Measurements from ENCODE around the gene TOMM20. TPM values are rescaled to one million over a fixed set of nuclear protein-coding genes. Genes with fewer than 3 reads are reported as not detected.
"Not testable (repeated sequence)": the region's sequence is repeated elsewhere in the genome, so short reads cannot be mapped to it uniquely, and the experiment has no call there.

Gene TOMM20
- total RNA-seq, 1 donor from 2014 or later, result 143 TPM

DNA sequence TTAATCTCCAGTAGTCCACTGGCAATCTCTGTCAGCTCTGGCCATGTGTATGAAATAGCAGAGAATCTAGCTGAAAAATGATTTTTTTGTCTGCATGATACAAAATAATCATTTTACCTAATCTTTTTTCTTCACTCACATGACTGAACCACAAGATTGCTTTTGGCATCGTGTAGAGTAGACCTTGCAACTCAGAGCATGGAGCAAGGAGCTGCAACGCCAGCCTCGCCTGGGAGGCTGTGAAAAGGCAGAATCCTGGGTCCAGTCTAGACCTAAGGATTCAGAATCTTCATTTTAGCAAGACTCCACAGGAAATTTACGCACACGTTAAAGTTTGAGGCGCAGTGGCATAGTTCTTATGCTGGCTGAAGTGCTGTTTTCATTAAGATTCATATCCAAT is 40.2 kb downstream of the TOMM20 start:
- Mint-ChIP-seq H3K4me1 (ENCODE audit: low read depth, unreplicated experiment) (peaks cover 21% of the 10 kb centered on the region), H3K4me3 (ENCODE audit: unreplicated experiment) (no peak overlapping the region), H3K36me3 (ENCODE audit: low read depth, unreplicated experiment) (no peaks in the 10 kb centered on the region), H3K27me3 (ENCODE audit: low read depth, unreplicated experiment) (no peaks in the 10 kb centered on the region), H3K27ac (ENCODE audit: unreplicated experiment) (no peak overlapping the region), H3K9me3 (ENCODE audit: unreplicated experiment) (no peaks in the 10 kb centered on the region)
- Histone ChIP-seq H3K36me3 (ENCODE audit: insufficient read depth, low read length) (no peaks in the 10 kb centered on the region), H3K27me3 (ENCODE audit: insufficient read depth, low read length) (no peaks in the 10 kb centered on the region), H3K4me2 (ENCODE audit: low read length) (no peak overlapping the region), H3K4me3 (ENCODE audit: insufficient read depth, low read depth, low read length) (no peak overlapping the region), H4K20me1 (ENCODE audit: insufficient read depth, low read length) (no peaks in the 10 kb centered on the region), H3K9me3 (ENCODE audit: insufficient read depth, low read depth, low read length) (no peaks in the 10 kb centered on the region), H3K9ac (ENCODE audit: low read length) (no peak overlapping the region), H3K79me2 (ENCODE audit: insufficient read depth, low read length) (no peaks in the 10 kb centered on the region), H3K4me1 (ENCODE audit: insufficient read depth, low read length) (peaks cover 16% of the 10 kb centered on the region), H3K27ac (ENCODE audit: low read depth, low read length) (no peak overlapping the region), H2AFZ (ENCODE audit: low read depth, low read length) (no peak overlapping the region)
- TF ChIP-seq, protein P1, sequence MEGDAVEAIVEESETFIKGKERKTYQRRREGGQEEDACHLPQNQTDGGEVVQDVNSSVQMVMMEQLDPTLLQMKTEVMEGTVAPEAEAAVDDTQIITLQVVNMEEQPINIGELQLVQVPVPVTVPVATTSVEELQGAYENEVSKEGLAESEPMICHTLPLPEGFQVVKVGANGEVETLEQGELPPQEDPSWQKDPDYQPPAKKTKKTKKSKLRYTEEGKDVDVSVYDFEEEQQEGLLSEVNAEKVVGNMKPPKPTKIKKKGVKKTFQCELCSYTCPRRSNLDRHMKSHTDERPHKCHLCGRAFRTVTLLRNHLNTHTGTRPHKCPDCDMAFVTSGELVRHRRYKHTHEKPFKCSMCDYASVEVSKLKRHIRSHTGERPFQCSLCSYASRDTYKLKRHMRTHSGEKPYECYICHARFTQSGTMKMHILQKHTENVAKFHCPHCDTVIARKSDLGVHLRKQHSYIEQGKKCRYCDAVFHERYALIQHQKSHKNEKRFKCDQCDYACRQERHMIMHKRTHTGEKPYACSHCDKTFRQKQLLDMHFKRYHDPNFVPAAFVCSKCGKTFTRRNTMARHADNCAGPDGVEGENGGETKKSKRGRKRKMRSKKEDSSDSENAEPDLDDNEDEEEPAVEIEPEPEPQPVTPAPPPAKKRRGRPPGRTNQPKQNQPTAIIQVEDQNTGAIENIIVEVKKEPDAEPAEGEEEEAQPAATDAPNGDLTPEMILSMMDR (IDR thresholded peaks at IDR 0.05; ENCODE audit: insufficient read depth, low read depth, low read length), result no peak
- no peak for TF ChIP-seq EZH2 (IDR thresholded peaks at IDR 0.05; ENCODE audit: insufficient read depth, low read length)
- DNase-seq (ENCODE audit: low read depth), result no peak
- FAIRE-seq, result no peak

DNA sequence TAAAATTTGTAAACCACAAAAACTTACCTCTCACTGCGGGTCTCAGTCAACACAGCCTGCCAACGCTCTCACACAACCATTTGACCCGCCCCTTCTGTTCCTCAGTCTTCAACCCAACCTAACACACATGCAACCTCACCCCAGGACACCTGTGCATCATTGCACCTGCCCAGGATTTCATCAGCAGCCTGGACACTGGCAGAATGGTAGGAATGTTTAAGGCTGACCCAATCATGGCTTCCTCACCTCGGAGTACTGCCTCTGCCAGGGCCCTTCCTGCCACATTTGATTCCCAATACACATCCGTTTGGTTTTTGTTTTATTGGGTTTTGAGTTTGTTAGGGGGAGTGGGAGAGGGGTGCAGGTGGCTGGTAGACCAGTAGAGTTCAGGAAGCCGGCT is 40.7 kb downstream of the TOMM20 start:
- H2AFZ ChIP-seq (ENCODE audit: low read depth, low read length), result no peak overlapping the region
- no peaks in the 10 kb centered on the region for H3K27me3 ChIP-seq (ENCODE audit: insufficient read depth, low read length)
- H3K4me2 ChIP-seq (ENCODE audit: low read length), result no peak overlapping the region
- peak overlapping the region; percentile 28 for H3K27ac Mint-ChIP-seq (ENCODE audit: unreplicated experiment)
- H3K9me3 ChIP-seq (ENCODE audit: insufficient read depth, low read depth, low read length), result no peaks in the 10 kb centered on the region
- H3K36me3 Mint-ChIP-seq (ENCODE audit: low read depth, unreplicated experiment), result no peaks in the 10 kb centered on the region
- peaks cover 19% of the 10 kb centered on the region for H3K4me1 ChIP-seq (ENCODE audit: insufficient read depth, low read length)
- H4K20me1 ChIP-seq (ENCODE audit: insufficient read depth, low read length), result no peaks in the 10 kb centered on the region
- no peak overlapping the region for H3K27ac ChIP-seq (ENCODE audit: low read depth, low read length)
- DNase-seq (ENCODE audit: low read depth) (no peak), FAIRE-seq (no peak)
- H3K4me1 Mint-ChIP-seq (ENCODE audit: low read depth, unreplicated experiment), result peaks cover 26% of the 10 kb centered on the region
- no peaks in the 10 kb centered on the region for H3K27me3 Mint-ChIP-seq (ENCODE audit: low read depth, unreplicated experiment)
- TF ChIP-seq, protein P1 (IDR thresholded peaks at IDR 0.05; ENCODE audit: insufficient read depth, low read depth, low read length), result no peak
- no peak for TF ChIP-seq EZH2 (IDR thresholded peaks at IDR 0.05; ENCODE audit: insufficient read depth, low read length)
- no peak overlapping the region for H3K9ac ChIP-seq (ENCODE audit: low read length)
- no peaks in the 10 kb centered on the region for H3K36me3 ChIP-seq (ENCODE audit: insufficient read depth, low read length)
- H3K4me3 Mint-ChIP-seq (ENCODE audit: unreplicated experiment), result no peak overlapping the region
- no peak overlapping the region for H3K4me3 ChIP-seq (ENCODE audit: insufficient read depth, low read depth, low read length)
- H3K9me3 Mint-ChIP-seq (ENCODE audit: unreplicated experiment), result no peaks in the 10 kb centered on the region
- H3K79me2 ChIP-seq (ENCODE audit: insufficient read depth, low read length), result no peaks in the 10 kb centered on the region

DNA sequence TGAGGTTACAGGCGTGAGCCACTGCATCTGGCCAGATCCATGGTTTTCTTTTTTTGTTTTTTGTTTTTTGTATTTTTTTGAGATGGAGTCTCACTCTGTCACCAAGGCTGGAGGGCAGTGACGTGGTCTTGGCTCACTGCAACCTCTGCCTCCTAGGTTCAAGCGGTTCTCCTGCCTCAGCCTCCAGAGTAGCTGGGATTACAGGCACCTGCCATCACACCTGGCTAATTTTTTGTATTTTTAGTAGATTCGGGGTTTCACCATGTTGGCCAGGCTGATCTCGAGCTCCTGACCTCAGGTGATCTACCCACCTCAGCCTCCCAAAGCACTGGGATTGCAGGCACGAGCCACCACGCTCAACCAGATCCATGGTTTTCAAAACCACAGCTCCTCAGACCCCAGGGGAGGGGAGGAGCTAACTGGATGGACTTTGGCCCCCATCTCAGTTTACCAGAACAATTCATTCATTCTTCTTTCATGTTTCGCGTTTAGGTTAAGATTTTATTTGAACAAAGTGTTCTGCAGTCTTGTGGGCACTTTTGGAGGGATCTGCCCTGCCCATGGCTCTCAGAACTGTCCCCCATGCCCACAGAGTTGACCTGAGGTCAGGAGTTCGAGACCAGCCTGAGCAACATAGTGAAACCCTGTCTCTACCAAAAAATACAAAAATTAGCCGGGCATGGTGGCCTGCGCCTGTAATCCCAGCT is 43.1 kb downstream of the TOMM20 start:
- DNase-seq (ENCODE audit: low read depth); H3K27ac ChIP-seq (ENCODE audit: low read depth, low read length); H3K27me3 Mint-ChIP-seq (ENCODE audit: low read depth, unreplicated experiment); H4K20me1 ChIP-seq (ENCODE audit: insufficient read depth, low read length); H3K4me3 ChIP-seq (ENCODE audit: insufficient read depth, low read depth, low read length); H3K79me2 ChIP-seq (ENCODE audit: insufficient read depth, low read length); H3K27me3 ChIP-seq (ENCODE audit: insufficient read depth, low read length); H3K36me3 ChIP-seq (ENCODE audit: insufficient read depth, low read length); H3K36me3 Mint-ChIP-seq (ENCODE audit: low read depth, unreplicated experiment); H3K27ac Mint-ChIP-seq (ENCODE audit: unreplicated experiment); H3K9me3 Mint-ChIP-seq (ENCODE audit: unreplicated experiment); H2AFZ ChIP-seq (ENCODE audit: low read depth, low read length); H3K4me3 Mint-ChIP-seq (ENCODE audit: unreplicated experiment); FAIRE-seq; H3K4me2 ChIP-seq (ENCODE audit: low read length); H3K9me3 ChIP-seq (ENCODE audit: insufficient read depth, low read depth, low read length); H3K9ac ChIP-seq (ENCODE audit: low read length): not testable (repeated sequence)
- peaks cover 23% of the 10 kb centered on the region for H3K4me1 Mint-ChIP-seq (ENCODE audit: low read depth, unreplicated experiment)
- peaks cover 14% of the 10 kb centered on the region for H3K4me1 ChIP-seq (ENCODE audit: insufficient read depth, low read length)

DNA sequence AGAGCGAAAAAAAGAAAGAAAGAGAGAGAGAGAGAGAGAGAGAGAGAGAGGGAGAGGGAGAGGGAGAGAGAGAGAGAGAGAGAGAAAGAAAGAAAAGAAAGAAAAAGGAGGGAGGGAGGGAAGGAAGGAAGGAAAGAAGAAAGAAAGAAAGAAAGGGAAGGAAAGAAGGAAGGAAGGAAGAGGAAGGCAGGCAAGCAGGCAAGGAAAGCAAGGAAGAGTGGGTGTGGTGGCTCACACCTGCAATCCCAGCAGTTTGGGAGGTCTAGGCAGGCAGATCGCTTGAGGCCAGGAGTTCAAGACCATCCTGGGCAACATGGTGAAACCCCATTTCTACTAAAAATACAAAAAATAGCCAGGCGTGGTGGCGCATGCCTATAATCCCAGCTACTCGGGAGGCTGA is 47.8 kb downstream of the TOMM20 start:
- not testable (repeated sequence) for H3K27me3 Mint-ChIP-seq (ENCODE audit: low read depth, unreplicated experiment); H3K27me3 ChIP-seq (ENCODE audit: insufficient read depth, low read length); H3K9me3 Mint-ChIP-seq (ENCODE audit: unreplicated experiment); H3K27ac ChIP-seq (ENCODE audit: low read depth, low read length); H3K36me3 Mint-ChIP-seq (ENCODE audit: low read depth, unreplicated experiment); H3K4me3 ChIP-seq (ENCODE audit: insufficient read depth, low read depth, low read length); H2AFZ ChIP-seq (ENCODE audit: low read depth, low read length); H4K20me1 ChIP-seq (ENCODE audit: insufficient read depth, low read length); FAIRE-seq; H3K4me2 ChIP-seq (ENCODE audit: low read length); H3K36me3 ChIP-seq (ENCODE audit: insufficient read depth, low read length); H3K27ac Mint-ChIP-seq (ENCODE audit: unreplicated experiment); H3K9ac ChIP-seq (ENCODE audit: low read length); H3K79me2 ChIP-seq (ENCODE audit: insufficient read depth, low read length); H3K4me3 Mint-ChIP-seq (ENCODE audit: unreplicated experiment); DNase-seq (ENCODE audit: low read depth); H3K9me3 ChIP-seq (ENCODE audit: insufficient read depth, low read depth, low read length)
- peaks cover 25% of the 10 kb centered on the region for H3K4me1 Mint-ChIP-seq (ENCODE audit: low read depth, unreplicated experiment)
- H3K4me1 ChIP-seq (ENCODE audit: insufficient read depth, low read length), result peaks cover 25% of the 10 kb centered on the region

DNA sequence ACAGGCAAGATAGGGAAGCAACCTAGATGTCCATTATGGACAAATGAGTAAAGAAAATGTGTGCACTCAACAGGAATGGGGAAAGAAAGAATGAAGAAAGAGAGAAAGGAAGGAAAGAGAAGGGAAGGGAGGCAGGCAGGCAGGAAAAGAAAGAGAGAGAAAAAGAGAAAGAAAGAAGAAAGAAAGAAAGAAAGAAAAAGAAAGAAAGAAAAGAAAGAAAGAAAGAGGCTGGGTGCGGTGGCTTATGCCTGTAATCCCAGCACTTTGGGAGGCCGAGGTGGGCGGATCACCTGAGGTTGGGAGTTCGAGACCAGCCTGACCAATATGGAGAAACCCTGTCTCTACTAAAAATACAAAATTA is 48.4 kb downstream of the TOMM20 start:
- not testable (repeated sequence) for H3K79me2 ChIP-seq (ENCODE audit: insufficient read depth, low read length); H3K36me3 ChIP-seq (ENCODE audit: insufficient read depth, low read length); H3K4me3 ChIP-seq (ENCODE audit: insufficient read depth, low read depth, low read length); DNase-seq (ENCODE audit: low read depth); H4K20me1 ChIP-seq (ENCODE audit: insufficient read depth, low read length); H3K4me3 Mint-ChIP-seq (ENCODE audit: unreplicated experiment); H3K9me3 ChIP-seq (ENCODE audit: insufficient read depth, low read depth, low read length); H3K27ac ChIP-seq (ENCODE audit: low read depth, low read length); H3K4me2 ChIP-seq (ENCODE audit: low read length); FAIRE-seq; H3K27me3 Mint-ChIP-seq (ENCODE audit: low read depth, unreplicated experiment); H3K27me3 ChIP-seq (ENCODE audit: insufficient read depth, low read length); H3K27ac Mint-ChIP-seq (ENCODE audit: unreplicated experiment); H3K36me3 Mint-ChIP-seq (ENCODE audit: low read depth, unreplicated experiment); H3K9me3 Mint-ChIP-seq (ENCODE audit: unreplicated experiment); H3K9ac ChIP-seq (ENCODE audit: low read length); H2AFZ ChIP-seq (ENCODE audit: low read depth, low read length)
- H3K4me1 Mint-ChIP-seq (ENCODE audit: low read depth, unreplicated experiment), result peaks cover 30% of the 10 kb centered on the region
- H3K4me1 ChIP-seq (ENCODE audit: insufficient read depth, low read length), result peaks cover 30% of the 10 kb centered on the region
